Suppressor macrophage (primary cell): ENCODE measurements around the gene TIAM1.

ENCODE experiments used
- DNase-seq, 4 experiments: peaks; one replicate each; pipeline ENCODE4 v3.0.0-alpha.2; 2020 to 2022

The TIAM1 gene

GRCh38 chr21:31124010-31124409 lies 220.1 kb downstream of the TIAM1 start:
- DNase-seq: peak; percentile 67 to 86 (median 82)

DNA sequence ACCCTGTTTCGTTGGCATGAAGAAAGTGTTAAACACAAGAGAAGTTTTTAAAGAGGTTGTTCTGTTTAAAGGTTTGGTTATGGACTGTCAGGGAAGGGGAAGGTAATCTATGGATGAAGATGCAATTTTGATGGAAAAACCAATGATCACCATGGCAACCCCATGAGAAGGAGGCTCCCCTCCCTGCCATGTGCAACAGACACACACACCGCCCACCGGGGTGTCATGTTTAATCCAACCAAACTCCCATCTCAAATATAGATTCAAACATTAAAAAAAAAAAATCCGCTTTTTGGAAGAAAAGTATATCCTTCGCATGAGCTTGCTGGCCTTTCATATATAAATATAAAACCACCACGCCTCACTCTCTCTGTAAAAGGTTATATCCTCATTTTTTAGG lies 224.9 kb downstream of the TIAM1 start:
- DNase-seq: no peak

DNA sequence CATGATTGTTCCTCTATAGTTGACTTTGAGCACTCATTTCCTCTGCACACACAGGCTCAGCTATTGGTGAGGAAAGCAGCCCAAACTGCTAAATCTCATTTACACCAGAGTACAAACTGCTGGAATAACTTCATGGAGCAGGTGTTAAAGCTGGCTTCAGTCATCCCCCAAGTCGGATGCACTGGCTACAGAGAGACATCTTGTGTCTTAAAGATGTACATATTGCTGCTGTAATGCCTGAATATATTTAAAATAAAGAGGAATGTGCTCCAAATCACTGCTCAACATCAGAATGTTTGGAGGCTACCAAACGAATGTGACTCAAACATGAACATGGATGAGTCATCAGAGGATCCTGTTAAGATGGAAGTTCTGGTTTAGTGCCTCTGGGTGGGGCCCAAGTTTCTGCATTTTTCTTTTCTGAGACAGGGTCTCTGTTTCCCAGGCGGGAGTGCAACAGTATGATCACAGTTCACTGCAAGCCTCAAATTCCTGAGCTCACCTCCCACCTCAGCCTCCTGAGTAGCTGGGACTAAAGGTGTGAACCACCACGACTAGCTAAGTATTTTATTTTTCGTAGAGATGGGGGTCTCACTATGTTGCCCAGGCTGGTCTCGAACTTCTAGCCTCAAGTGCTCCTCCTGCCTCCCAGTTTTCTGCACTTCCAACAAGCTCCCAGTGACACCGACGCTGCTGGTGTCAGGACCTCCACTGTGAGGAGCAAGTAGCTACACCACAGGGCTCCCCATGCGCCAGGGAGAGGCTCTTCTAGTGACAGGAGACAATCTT lies 226.7 kb downstream of the TIAM1 start:
- DNase-seq: peak; percentile 35 to 72 (median 56)

- no peak for DNase-seq
These were observed 228.8 kb downstream of the TIAM1 start for GRCh38 chr21:31115249-31115648.

- DNase-seq: no peak
These were observed 233.0 kb downstream of the TIAM1 start for GRCh38 chr21:31111093-31111492.

GRCh38 chr21:31110430-31110829 lies 233.6 kb downstream of the TIAM1 start:
- DNase-seq: no peak

- peak; percentile 65 to 85 (median 80) for DNase-seq
These were observed 236.2 kb downstream of the TIAM1 start for GRCh38 chr21:31107871-31108270.

- peak in 1 of 4 experiments; percentile 14 for DNase-seq
These were observed 236.8 kb downstream of the TIAM1 start for GRCh38 chr21:31107176-31107785.

DNA sequence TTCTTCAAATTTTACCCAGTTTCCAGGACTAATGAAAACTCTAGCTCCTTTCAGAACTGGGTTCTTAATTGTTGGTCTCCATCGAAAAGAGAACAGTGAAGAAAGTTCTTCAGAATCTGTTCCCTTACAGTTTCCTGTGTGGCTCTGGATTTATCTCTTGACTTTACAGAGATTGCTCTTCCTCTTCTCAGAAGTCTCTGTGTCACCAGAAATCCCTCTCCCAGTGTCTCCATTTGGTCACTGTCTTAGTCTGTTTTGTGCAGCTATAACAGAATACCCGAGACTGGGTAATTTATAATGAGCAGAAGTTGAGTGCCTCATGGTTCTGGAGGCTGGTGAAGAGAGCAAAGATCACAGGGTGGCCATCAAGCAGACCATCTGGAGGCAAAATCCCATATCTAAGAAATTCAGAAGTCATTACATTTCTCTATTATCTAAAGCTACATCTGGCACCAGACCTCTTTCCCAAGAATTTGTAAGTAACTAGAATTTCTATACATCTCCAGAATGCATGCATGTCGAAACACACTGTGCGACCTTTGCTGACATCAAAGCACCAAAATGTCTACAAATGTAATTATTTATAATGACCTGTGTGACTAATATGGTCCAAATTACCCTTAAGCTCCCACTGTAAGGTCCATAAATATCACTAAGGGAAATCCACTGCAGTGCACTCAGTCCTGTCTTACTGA lies 240.3 kb downstream of the TIAM1 start:
- DNase-seq: peak; percentile 21 to 65 (median 40)

DNA sequence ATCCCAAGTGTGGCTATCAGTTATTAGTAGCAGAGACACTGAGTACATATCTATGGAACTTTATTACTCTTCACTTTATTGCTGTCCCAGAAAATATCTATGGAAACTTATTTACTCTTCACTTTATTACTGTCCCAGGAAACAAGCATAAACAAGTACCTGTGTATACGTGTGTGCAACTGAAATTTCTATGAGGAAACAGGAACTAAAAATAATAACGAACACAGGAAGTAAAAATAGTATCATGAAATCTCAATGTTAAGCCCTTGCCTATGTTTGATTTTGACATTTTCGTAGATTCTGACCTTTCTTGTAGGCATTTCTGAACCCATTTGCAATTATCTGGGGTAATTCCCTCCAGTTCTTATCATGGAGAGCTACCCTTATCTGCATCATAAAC lies 240.9 kb downstream of the TIAM1 start:
- no peak for DNase-seq

DNA sequence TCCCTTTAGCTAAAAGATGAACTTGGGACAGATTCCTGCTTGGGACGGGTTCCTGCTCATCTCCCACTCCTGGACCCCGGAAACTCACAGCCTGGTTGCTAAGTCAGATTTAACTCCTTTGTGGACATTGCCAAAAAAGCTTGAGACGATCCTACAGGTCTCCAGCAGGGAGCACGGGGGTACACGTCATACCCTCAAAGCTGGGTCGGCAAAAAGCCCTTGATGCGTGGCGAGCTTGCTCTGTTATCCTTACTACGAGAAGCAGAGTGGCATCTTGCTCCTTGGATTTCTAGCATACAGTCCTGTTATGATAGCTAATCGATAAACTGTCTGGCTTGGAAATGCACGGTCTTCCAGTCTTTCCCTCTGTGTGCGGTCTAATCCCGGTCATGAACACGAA lies 244.9 kb downstream of the TIAM1 start:
- DNase-seq: no peak

DNA sequence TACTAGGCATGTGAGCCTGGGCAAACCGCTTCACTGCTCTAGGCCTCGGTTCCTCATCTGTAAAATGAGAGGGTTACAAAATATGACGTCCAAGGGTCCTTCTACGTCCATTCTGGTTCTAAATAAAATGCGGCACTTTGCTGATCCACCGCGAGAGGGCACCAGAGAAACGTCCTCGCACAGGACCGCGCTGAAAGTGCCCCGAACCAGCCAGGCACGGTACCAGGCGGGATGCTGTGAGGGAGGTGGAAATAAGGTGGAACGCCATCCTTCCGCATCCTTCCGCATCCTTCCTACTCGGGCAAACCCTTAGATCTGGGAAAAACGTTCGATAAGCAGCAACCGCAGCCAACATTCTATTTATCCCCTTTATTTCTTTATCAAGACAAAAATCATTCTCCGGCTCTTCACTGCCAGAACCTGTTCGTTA lies 245.5 kb downstream of the TIAM1 start:
- peak; percentile 86 to 89 (median 86) for DNase-seq

- DNase-seq: no peak
These were observed 251.0 kb downstream of the TIAM1 start for GRCh38 chr21:31092832-31093625.

- DNase-seq: no peak
These were observed 253.7 kb downstream of the TIAM1 start for GRCh38 chr21:31090376-31090775.

- DNase-seq: peak in 1 of 4 experiments; percentile 9
These were observed 255.6 kb downstream of the TIAM1 start for GRCh38 chr21:31088474-31088751.

DNA sequence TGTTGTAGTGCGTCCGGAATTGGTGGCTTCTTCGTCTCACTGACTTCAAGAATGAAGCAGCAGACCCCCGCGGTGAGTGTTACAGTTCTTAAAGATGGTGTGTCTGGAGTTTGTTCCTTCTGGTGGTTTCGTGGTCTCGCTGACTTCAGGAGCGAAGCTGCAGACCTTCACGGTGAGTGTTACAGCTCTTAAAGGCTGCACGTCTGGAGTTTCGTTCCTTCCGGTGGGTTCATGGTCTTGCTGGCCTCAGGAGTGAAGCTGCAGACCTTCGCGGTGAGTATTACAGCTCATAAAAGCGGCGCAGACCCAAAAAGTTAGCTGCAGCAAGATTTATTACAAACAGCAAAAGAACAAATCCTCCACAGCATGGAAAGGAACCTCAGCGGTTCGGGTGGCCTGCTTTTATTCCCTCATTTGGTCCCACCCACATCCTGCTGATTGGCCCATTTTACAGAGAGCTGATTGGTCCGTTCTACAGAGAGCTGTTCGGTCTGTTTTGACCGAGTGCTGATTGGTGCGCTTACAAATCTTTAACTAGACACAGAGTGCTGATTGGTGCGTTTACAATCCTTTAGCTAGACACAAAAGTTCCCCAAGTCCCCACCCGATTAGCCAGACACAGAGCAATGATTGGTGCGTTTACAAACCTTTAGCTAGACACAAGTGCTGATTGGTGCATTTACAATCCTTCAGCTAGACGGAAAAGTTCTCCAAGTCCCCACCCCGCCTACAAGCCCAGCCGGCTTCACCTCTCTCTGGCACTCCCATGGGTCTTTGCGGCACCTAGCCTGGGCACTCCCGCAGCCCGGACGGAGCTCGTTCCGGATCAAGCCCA lies 256.2 kb downstream of the TIAM1 start:
- DNase-seq: no peak

- DNase-seq: no peak
These were observed 259.4 kb downstream of the TIAM1 start for GRCh38 chr21:31084689-31085088.

GRCh38 chr21:31078796-31079195 lies 265.3 kb downstream of the TIAM1 start:
- no peak for DNase-seq

DNA sequence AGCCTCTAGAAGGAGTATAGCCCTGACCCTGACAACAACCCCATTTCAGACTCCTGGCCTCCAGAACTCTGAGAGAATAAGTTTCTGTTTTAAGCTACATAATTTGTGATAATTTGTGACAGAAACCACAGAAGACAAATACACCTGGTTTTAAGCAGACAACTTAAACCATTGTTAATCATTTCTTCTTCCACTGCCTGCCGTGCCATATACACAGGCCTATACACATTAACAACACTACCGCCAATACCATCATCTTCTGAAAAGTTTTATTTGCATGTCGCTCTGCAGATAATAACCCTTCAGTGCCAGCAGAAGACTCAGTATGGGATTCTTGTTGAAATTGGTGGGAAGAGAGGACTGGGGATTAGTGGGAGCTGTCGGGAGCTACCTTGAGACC lies 265.8 kb downstream of the TIAM1 start:
- no peak for DNase-seq

DNA sequence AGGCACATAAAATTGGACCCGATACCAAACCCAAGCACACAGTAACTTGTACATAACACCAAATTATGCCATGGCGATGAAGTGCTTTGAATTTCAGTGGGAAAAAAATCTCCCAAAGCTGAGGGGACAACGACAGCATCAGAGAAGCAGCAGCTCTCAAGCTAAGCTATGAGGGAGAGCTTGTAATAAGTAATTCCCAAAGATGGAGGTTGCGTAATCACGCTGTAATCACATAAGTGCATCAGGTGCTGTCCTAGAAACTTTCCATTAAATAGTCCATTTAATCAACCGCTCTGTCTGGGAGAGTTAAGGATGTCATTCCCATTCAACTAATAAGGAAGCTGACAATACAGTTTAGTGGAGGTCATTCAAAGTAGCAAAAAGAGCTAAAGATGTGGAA lies 268.2 kb downstream of the TIAM1 start:
- no peak for DNase-seq

DNA sequence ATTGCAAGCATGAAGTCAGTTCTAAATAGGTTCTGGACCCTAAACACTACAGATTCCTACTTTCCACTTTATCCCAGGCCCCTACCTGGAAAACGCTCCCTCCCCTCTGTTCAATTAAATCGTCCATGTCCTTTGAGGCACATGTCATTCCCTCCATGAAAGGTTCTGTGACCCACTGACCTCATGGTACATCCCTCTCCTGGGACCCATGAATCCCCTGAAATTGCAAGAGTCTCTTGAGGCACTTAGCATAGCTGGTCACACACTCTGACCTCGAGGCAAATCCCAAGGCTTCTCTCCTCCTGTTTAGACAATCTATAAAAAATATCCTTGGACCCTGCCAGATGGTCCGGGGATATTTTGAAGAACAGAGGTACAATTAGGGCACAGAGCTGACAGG lies 271.5 kb downstream of the TIAM1 start:
- no peak for DNase-seq
